HepG2 (cell line): ENCODE measurements around the gene TUBGCP6. TPM values are rescaled to one million over a fixed set of nuclear protein-coding genes. Genes with fewer than 3 reads are reported as not detected.

Source experiments
- ATAC-seq: fragments of 200-7000 bp; cut with Tn5 transposase; 3 replicates; pipeline ENCODE4 v1.9.1; 2020; ENCODE audit warnings: mild to moderate bottlenecking, moderate library complexity
- BruUV-seq: library from RNA; stranded (reverse); fragments of 400-500 nt; replicated peaks from 2 replicates; lab custom pipeline; 2021; lab: Mats Ljungman, UMichigan
- CTCF ChIA-PET: fragments of 300-600 bp; formaldehyde crosslinking; extraction: SDS; loops from one replicate; lab custom pipeline; 2021; ENCODE audit warnings: low total read pairs, inconsistent platforms, low intra/inter-chr PET ratio; lab: Yijun Ruan, JAX
- POLR2A ChIA-PET: fragments of 350-600 bp; sonication (Branson Sonifier 250); formaldehyde crosslinking; loops from one replicate; lab custom pipeline; 2020; ENCODE audit warnings: antibody characterized with exemption, inconsistent platforms; lab: Yijun Ruan, JAX
- DNase-seq: peaks from one replicate; pipeline ENCODE4 v3.0.0-alpha.2; 2015; ENCODE audit warnings: low spot score
- FAIRE-seq: peaks from 3 replicates; lab custom pipeline; 2011; peaks lifted over from hg19 to GRCh38; lab: Jason Lieb, UNC
- H2AFZ ChIP-seq: one replicate; pipeline ENCODE4 v1.6.1; 2011; ENCODE audit warnings: low read length, inconsistent platforms
- H3K27ac ChIP-seq: fragments of 300-600 bp; 3 replicates; pipeline ENCODE4 v1.8.0; 2011; ENCODE audit warnings: mixed run types, mild to moderate bottlenecking, mixed read lengths, low read length, inconsistent platforms; ENCODE audit not compliant: insufficient read depth; ENCODE audit errors: extremely low read length
- H3K27me3 ChIP-seq, 2 experiments: fragments of 200-600 bp in 1 of 2; 2 replicates in 1 of 2; 3 replicates in 1 of 2; pipeline versions ENCODE4 v1.6.0 to v1.8.0; 2011; ENCODE audit warnings: low read length in 2 of 2, mild to moderate bottlenecking in 2 of 2, moderate library complexity in 2 of 2, inconsistent platforms in 1 of 2; ENCODE audit not compliant: insufficient read depth in 2 of 2, control insufficient read depth in 1 of 2
- H3K36me3 ChIP-seq, 2 experiments: fragments of 200-600 bp in 1 of 2; replicated peaks in 1 of 2; 2 replicates in 1 of 2; 3 replicates in 1 of 2; pipeline versions ENCODE4 v1.5.1 to v1.8.0; 2011; ENCODE audit warnings: low read length in 2 of 2, inconsistent platforms in 1 of 2; ENCODE audit not compliant: insufficient read depth in 2 of 2, control insufficient read depth in 1 of 2
- H3K4me1 ChIP-seq: 2 replicates; pipeline ENCODE4 v1.5.1; 2012; ENCODE audit warnings: low read length, inconsistent platforms; ENCODE audit not compliant: insufficient read depth
- H3K4me2 ChIP-seq: 2 replicates; pipeline ENCODE4 v1.6.0; 2011; ENCODE audit warnings: low read depth, low read length, inconsistent platforms
- H3K4me3 ChIP-seq, 3 experiments: fragments of 200-600 bp in 1 of 3; sonication (generic), shearing (Covaris generic) in 1 of 3; replicated peaks in 1 of 3; 2 replicates each; pipeline ENCODE4 v1.5.1; 2011 to 2016; ENCODE audit warnings: low read length in 3 of 3, inconsistent platforms in 2 of 3, low read depth in 2 of 3, mild to moderate bottlenecking in 2 of 3, control low read depth in 1 of 3, mixed read lengths in 1 of 3; ENCODE audit not compliant: insufficient read depth in 1 of 3
- H3K79me2 ChIP-seq: one replicate; pipeline ENCODE4 v1.6.1; 2011; ENCODE audit warnings: low read length, inconsistent platforms; ENCODE audit not compliant: insufficient read depth
- H3K9ac ChIP-seq: 2 replicates; pipeline ENCODE4 v1.6.0; 2011; ENCODE audit warnings: mild to moderate bottlenecking, low read depth, low read length, inconsistent platforms; ENCODE audit not compliant: insufficient read depth
- H3K9me3 ChIP-seq: 2 replicates; pipeline ENCODE4 v1.5.1; 2012; ENCODE audit warnings: mild to moderate bottlenecking, low read length
- H4K20me1 ChIP-seq: 2 replicates; pipeline ENCODE4 v1.6.0; 2011; ENCODE audit warnings: inconsistent platforms, mild to moderate bottlenecking, low read length, moderate library complexity; ENCODE audit not compliant: insufficient read depth
- AGO1 ChIP-seq: fragments of 200-400 bp; formaldehyde crosslinking; IDR thresholded peaks from 2 replicates; pipeline ENCODE4 v1.6.1; 2017; ENCODE audit warnings: mild to moderate bottlenecking, low read depth, low read length, moderate library complexity; ENCODE audit not compliant: poor library complexity, severe bottlenecking
- GMEB1 ChIP-seq: sonication (generic); formaldehyde crosslinking; IDR thresholded peaks from 2 replicates; pipeline ENCODE4 v1.5.1; 2020; ENCODE audit warnings: missing genetic modification reagents, mild to moderate bottlenecking, borderline replicate concordance
- RNF2 ChIP-seq: fragments of 450-650 bp; conservative IDR thresholded peaks from 2 replicates; pipeline ENCODE4 v1.6.1; 2016; ENCODE audit warnings: low read depth
- ZNF143 ChIP-seq: sonication (generic); formaldehyde crosslinking; IDR thresholded peaks from 2 replicates; pipeline ENCODE4 v1.4.0; 2020; ENCODE audit warnings: missing genetic modification reagents
- ZNF558 ChIP-seq: sonication (generic); formaldehyde crosslinking; IDR thresholded peaks from 2 replicates; pipeline ENCODE4 v1.9.0; 2022; ENCODE audit warnings: mild to moderate bottlenecking, missing genetic modification reagents, borderline replicate concordance
- WGBS: methylation state at CpG from one replicate; pipeline ENCODE4 v1.1.6; 2017; ENCODE audit warnings: low lambda C conversion rate; 5-methylcytosine and 5-hydroxymethylcytosine counted together
- in situ Hi-C: cut with HindIII; loops from 2 replicates; pipeline ENCODE4 v1.10.0; 2017; ENCODE audit warnings: low pct_unique_long_range_greater_than_20kb; ENCODE audit not compliant: extremely low pct_ligation_motif_present
- intact Hi-C: fragments of 100-400 bp; cut with micrococcal nuclease; formaldehyde crosslinking; loops from one replicate; pipeline ENCODE4 v1.10.0; 2022; ENCODE audit not compliant: unreplicated experiment
- polyA plus RNA-seq, 8 experiments: library from polyadenylated mRNA; depleted of rRNA in 3 of 8; stranded (reverse) in 7 of 8; unstranded in 1 of 8; fragments of >200 nt; fragmentation: Illumina TruSeq in 4 of 8; extraction: Trizol in 4 of 8; gene quantifications; 2 replicates each; pipeline versions ENCODE4 v1.2.1 to v1.2.3, GENCODE V29; 2011 to 2016; ENCODE audit warnings: low read depth in 4 of 8, missing spikeins in 1 of 8, mixed read lengths in 1 of 8; ENCODE audit not compliant: insufficient read depth in 1 of 8
- total RNA-seq, 5 experiments: library from RNA; depleted of rRNA; stranded (reverse); fragments of >200 nt; fragmentation: Illumina TruSeq; extraction: Trizol; gene quantifications; 2 replicates each; pipeline ENCODE4 v1.2.3, GENCODE V29; 2016; ENCODE audit warnings: low read depth in 1 of 5
- TF ChIP-seq, protein P1 (sequence below): sonication (generic); formaldehyde crosslinking; IDR thresholded peaks from 2 replicates; pipeline ENCODE4 v1.4.0; 2020; ENCODE audit warnings: missing genetic modification reagents, borderline replicate concordance

TUBGCP6 gene
- total and polyA plus RNA-seq, 2 of the 13 experiments (the other 11 are each of a cell fraction or from before 2014, with no cell fraction given), result 14.6 to 15.7 TPM

DNA sequence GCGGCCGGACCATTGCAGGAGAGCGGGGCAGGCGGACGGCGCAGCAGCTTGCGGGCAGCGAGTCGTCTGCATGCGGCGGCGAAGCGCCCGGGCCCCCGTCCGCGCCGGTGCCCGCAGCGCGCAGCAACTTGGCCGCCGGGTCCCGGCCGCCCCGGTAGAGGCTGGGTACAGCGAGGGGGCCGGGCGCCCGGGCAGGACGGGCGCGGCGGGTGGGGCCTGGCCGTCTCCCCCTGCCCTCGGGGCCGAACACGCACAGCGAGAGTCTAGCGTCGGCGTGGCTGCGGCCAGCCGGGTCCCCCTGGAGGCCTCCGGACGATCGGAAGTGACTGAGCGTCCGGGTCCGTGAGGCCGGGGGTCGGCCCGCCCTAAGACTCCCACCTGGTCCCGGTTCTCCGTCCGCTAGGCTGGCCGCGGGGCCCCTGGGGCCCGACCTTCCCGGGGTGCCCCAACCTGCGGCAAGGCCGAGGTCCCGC is 59.9 kb downstream of the TUBGCP6 start:
- TF ChIP-seq, protein P1, sequence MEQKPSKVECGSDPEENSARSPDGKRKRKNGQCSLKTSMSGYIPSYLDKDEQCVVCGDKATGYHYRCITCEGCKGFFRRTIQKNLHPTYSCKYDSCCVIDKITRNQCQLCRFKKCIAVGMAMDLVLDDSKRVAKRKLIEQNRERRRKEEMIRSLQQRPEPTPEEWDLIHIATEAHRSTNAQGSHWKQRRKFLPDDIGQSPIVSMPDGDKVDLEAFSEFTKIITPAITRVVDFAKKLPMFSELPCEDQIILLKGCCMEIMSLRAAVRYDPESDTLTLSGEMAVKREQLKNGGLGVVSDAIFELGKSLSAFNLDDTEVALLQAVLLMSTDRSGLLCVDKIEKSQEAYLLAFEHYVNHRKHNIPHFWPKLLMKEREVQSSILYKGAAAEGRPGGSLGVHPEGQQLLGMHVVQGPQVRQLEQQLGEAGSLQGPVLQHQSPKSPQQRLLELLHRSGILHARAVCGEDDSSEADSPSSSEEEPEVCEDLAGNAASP (CRISPR knock-in tag), result no peak
- TF ChIP-seq AGO1, result peak; percentile 14
- Histone ChIP-seq H3K4me3 (peak overlapping the region in 1 of 3 experiments; percentile 67; a peak in 2 of 6 replicates), H3K27ac (no peak overlapping the region), H3K27me3 (no peaks in the 10 kb centered on the region; a peak in 1 of 5 replicates), H2AFZ (no peak overlapping the region), H3K36me3 (0 out of 5 replicates have a peak, but pooled peaks cover 0 to 3% of the 10 kb centered on the region in 2 experiments), H3K4me1 (peaks cover 34% of the 10 kb centered on the region), H3K79me2 (peaks cover 16% of the 10 kb centered on the region), H3K9me3 (no peaks in the 10 kb centered on the region), H4K20me1 (peaks cover 2% of the 10 kb centered on the region; the same call in 1 of the 2 replicates), H3K9ac (no peak overlapping the region), H3K4me2 (peak overlapping the region; percentile 86)
- in situ Hi-C loops, result no loop called here
- CTCF ChIA-PET, result no interaction called here
- ATAC-seq (no peak), DNase-seq (no peak), FAIRE-seq (no peak)
- POLR2A ChIA-PET, result interaction anchor here (1.2 kb wide), 1 partner anchor 38 kb away, joined by 4 read pairs; no protein-coding TSS in a partner anchor
- intact Hi-C loops, result no loop called here
- WGBS, result 96% methylated on average over 46 of the region's 63 CpGs
- no TSS peak for BruUV-seq

- ATAC-seq (peak; percentile 44), FAIRE-seq (no peak), DNase-seq (peak; percentile 55)
- intact Hi-C loops (no loop called here), in situ Hi-C loops (no loop called here)
- Histone ChIP-seq H3K79me2 (peaks cover 16% of the 10 kb centered on the region), H3K4me3 (peak overlapping the region; percentile 47 to 67 (median 50)), H3K4me2 (peak overlapping the region; percentile 86), H3K36me3 (0 out of 5 replicates have a peak, but pooled peaks cover 0 to 3% of the 10 kb centered on the region in 2 experiments), H4K20me1 (peaks cover 2% of the 10 kb centered on the region; the same call in 1 of the 2 replicates), H3K9me3 (no peaks in the 10 kb centered on the region), H3K27me3 (no peaks in the 10 kb centered on the region; a peak in 1 of 5 replicates), H2AFZ (no peak overlapping the region), H3K4me1 (peaks cover 40% of the 10 kb centered on the region), H3K27ac (no peak overlapping the region), H3K9ac (peak overlapping the region; percentile 44)
- POLR2A ChIA-PET, result interaction anchor here (0.7 to 1.2 kb wide), 2 partner anchors 22 to 37 kb away, joined by 3 to 4 read pairs; no protein-coding TSS in a partner anchor
- CTCF ChIA-PET, result no interaction called here
- BruUV-seq, result no TSS peak
- 73% methylated on average over 14 of the region's 32 CpGs for WGBS
- 0 out of 2 replicates have a peak, but pooled peaks have one; percentile 28 for TF ChIP-seq ZNF558 (CRISPR knock-in tag)
- TF ChIP-seq RNF2, result no peak
- peak; percentile 18; the same call in 1 of the 2 replicates for TF ChIP-seq ZNF143 (CRISPR knock-in tag)
- 0 out of 2 replicates have a peak, but pooled peaks have one; percentile 11 for TF ChIP-seq GMEB1
These were observed 60.6 kb downstream of the TUBGCP6 start for GRCh38 chr22:50184004-50184901.
